ENCODE results near the gene IKBKE.
"Not testable (repeated sequence)": the region's sequence is repeated elsewhere in the genome, so short reads cannot be mapped to it uniquely, and the experiment has no call there.

The IKBKE gene

GRCh38 chr1:206476058-206476457 lies 5.8 kb downstream of the IKBKE start:
- no peak for DNase-seq (ENCODE audit: low read depth)

GRCh38 chr1:206476591-206476990 lies 6.3 kb downstream of the IKBKE start:
- no peak for DNase-seq (ENCODE audit: low read depth)

- DNase-seq (ENCODE audit: low read depth), result no peak
Observed at GRCh38 chr1:206477110-206477509, 6.8 kb downstream of the IKBKE start.

GRCh38 chr1:206477581-206478380 lies 7.5 kb downstream of the IKBKE start:
- no peak for DNase-seq (ENCODE audit: low read depth)

DNA sequence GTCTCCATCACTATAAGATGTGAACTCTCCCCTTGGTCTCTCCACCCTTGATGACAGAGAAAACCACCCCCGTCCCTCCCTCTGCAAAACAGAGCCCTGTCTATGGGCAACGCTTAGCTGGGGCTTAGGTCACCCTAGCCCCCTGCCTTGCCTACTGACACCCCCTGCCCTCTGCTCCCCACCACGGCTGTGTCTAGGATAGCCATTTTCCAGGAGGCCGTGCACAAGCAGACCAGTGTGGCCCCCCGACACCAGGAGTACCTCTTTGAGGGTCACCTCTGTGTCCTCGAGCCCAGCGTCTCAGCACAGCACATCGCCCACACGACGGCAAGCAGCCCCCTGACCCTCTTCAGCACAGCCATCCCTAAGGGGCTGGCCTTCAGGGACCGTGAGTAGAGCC lies 8.5 kb downstream of the IKBKE start:
- DNase-seq (ENCODE audit: low read depth), result no peak

GRCh38 chr1:206479183-206480125 lies 9.2 kb downstream of the IKBKE start:
- peak; percentile 61 for DNase-seq (ENCODE audit: low read depth)

DNA sequence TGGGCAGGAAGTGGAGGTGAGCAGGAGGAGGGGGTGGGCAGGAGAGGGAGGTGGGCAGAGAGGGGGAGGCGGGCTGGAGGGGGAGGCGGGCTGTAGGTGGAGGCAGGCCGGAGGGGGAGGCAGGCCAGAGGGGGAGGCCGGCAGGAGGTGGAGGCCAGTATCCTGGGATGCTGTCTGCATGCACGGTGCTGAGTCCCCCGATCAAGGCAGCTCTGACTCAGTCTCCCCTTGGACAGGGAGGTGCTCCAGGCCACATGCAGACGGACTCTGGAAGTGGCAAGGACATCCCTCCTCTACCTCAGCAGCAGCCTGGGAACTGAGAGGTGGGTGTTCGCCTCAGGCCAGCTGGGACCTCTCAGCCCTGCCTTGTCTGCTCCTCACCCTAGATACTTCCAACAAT lies 9.9 kb downstream of the IKBKE start:
- DNase-seq (ENCODE audit: low read depth), result no peak

GRCh38 chr1:206482611-206483010 lies 12.3 kb downstream of the IKBKE start:
- DNase-seq (ENCODE audit: low read depth), result no peak

- DNase-seq (ENCODE audit: low read depth), result not testable (repeated sequence)
Observed at GRCh38 chr1:206483864-206484263, 13.6 kb downstream of the IKBKE start.

- no peak for DNase-seq (ENCODE audit: low read depth)
Observed at GRCh38 chr1:206484901-206485300, 14.6 kb downstream of the IKBKE start.

GRCh38 chr1:206486995-206487788 lies 16.9 kb downstream of the IKBKE start:
- no peak for DNase-seq (ENCODE audit: low read depth)

DNA sequence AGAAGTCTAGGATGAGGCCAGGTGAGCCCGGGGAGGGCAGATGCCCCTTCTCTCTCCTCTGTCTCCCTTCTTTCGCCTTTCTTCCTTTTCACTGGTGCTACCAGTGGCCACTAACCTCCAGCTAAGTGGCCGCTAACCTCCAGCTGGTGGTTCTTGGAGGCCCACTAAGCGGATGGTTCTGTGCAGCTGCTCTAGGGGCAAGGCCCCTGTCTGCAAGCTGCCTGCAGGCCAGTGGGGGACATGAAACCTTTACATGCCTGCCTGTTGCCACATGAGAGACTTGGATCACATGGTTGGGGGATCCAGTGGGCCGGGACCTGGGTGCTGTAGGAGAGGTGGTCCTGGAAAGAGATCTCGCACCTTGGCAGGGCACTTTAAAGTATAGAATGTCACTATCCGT lies 17.7 kb downstream of the IKBKE start:
- DNase-seq (ENCODE audit: low read depth), result no peak

GRCh38 chr1:206488466-206488865 lies 18.2 kb downstream of the IKBKE start:
- DNase-seq (ENCODE audit: low read depth), result no peak

DNA sequence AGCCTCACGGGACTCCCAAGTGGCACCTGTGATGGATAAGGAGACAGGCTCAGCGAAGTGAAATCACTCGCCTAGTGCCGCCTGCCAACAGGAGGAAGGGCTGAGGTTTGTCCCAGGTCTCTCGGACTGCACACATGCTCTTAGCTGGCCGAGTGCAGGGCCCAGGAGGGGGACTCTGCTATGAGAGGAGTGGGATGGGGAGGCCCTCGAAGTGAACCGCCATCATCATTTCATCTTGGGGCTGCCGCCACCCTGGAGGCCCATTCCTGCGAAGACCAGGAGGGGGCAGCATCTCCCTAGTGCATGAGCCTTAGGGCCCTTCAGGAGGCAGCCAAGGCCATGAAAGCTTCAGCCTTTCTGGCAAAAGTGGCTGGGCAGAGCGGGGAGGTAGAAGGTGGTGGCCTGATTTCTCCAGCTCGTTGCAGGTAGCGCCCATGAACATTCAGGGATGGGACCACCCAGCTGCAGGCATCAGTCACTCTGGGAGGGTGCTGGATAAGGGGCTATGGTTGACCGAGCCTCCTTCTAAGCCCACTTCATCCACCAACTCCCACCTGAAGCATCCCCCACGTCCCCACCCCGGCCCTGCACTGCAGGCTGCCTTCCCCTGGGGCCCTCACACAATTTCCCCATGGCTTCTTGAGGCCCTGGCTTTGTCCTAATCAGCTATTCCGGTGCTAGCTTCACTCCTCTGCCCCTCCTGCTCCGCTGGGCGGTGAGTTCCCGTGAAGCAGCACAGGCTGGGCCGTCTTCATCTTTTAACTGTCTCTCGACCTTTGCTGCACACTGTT lies 19.9 kb downstream of the IKBKE start:
- DNase-seq (ENCODE audit: low read depth), result peak; percentile 50

GRCh38 chr1:206490771-206491405 lies 20.6 kb downstream of the IKBKE start:
- DNase-seq (ENCODE audit: low read depth), result no peak

DNA sequence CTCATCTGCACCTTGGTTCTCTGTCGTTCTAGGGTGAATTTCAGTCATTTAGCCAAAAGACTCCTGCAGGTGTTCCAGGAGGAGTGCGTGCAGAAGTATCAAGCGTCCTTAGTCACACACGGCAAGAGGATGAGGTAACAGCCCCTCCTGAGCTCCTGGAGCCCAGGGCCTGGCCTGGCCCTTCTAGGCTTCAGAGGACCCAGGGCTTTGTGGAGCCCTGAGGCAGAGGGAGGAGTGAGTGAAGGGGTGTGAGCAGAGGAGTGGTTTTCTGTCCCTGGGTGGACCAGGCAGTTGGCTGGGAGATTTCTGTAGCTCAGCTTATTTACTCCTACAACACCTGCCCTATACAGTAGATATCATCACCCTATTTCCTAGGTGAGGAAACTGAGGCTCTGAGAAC lies 21.3 kb downstream of the IKBKE start:
- no peak for DNase-seq (ENCODE audit: low read depth)

- DNase-seq (ENCODE audit: low read depth), result no peak
Observed at GRCh38 chr1:206492589-206492988, 22.3 kb downstream of the IKBKE start.

- no peak for DNase-seq (ENCODE audit: low read depth)
Observed at GRCh38 chr1:206493279-206493678, 23.0 kb downstream of the IKBKE start.

- no peak for DNase-seq (ENCODE audit: low read depth)
Observed at GRCh38 chr1:206495011-206495461, 24.8 kb downstream of the IKBKE start.

DNA sequence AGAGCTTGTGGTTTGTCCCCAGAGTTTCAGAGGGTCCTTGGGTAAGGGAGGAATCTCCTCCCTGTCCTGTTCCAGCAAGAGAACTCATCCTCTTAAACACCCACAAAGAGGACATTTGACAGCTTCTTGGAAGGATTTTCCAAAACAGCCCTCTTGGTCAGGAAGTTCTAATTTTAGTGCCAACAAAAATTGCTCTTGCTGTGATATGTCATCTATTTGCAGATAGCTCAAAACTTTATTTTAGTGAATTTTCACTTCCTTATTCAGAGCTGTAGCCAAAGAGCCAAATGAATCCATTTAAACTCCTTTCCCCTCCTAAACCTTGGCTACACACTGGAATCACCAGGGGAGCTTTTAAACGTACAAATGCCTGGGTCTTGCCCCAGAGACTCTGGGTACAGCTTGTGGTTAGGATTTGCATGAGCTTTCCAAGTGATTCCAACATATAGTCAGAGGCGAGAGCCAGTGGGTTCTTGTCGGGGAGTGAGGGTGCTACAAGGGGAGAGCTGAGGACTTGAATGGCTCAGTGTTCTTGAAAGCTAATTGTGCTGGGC lies 25.3 kb downstream of the IKBKE start:
- DNase-seq (ENCODE audit: low read depth), result peak; percentile 13

Measured in fibroblast of gingiva (primary cell).